ENCODE data around the gene PAN2. TPM values are rescaled to one million over a fixed set of nuclear protein-coding genes. Genes with fewer than 3 reads are reported as not detected.

PAN2 gene
- total RNA-seq, 1 experiment from 2014 or later, result 35.4 TPM

DNA sequence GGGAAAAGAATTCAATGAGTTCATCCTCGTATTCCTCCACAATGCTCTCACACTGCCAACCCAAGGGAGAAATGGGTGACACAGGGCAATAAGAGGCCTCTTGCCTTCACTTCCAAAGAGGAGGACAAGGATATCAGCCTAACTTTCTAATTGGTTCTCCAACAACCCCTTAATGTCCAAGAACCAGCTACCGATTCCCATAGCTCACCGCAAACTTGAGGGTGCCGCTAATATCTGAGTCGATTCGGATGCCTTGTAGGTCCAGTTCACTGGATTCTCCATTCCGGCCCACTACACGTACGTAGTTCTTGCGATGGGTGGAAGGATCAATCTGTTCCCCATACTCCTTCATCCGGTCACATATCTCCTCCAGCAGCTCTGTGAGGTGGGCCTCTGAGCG lies 22.8 kb downstream of the PAN2 start:
- H2AFZ ChIP-seq (ENCODE audit: low read length), result no peak overlapping the region
- H3K9me3 Mint-ChIP-seq, result no peaks in the 10 kb centered on the region
- no peak overlapping the region for H2BK12ac ChIP-seq (ENCODE audit: insufficient read length, low read depth, low read length)
- H4K91ac ChIP-seq (ENCODE audit: insufficient read length, low read depth, low read length), result no peak overlapping the region
- DNase-seq, result no peak
- H3K4me3 Mint-ChIP-seq, result no peak overlapping the region
- no peak overlapping the region for H3K18ac ChIP-seq (ENCODE audit: insufficient read length, low read depth, low read length)
- peaks cover 7% of the 10 kb centered on the region; the same call in 1 of the 2 replicates for H3K79me2 ChIP-seq (ENCODE audit: insufficient read depth, low read length)
- H3K14ac ChIP-seq (ENCODE audit: insufficient read depth, low read length), result no peak overlapping the region
- peaks cover 7% of the 10 kb centered on the region for H3K79me1 ChIP-seq (ENCODE audit: insufficient read depth, low read depth, low read length, poor library complexity, severe bottlenecking)
- H3K36me3 Mint-ChIP-seq (ENCODE audit: insufficient read depth in 1 of 3, low read depth in 3 of 3), result peaks cover 22 to 76% (median 39%) of the 10 kb centered on the region in 3 experiments; a peak in 6 of 7 replicates
- no peaks in the 10 kb centered on the region for H4K20me1 ChIP-seq (ENCODE audit: control insufficient read depth, insufficient read depth, insufficient read length)
- H2BK15ac ChIP-seq (ENCODE audit: low read depth, low read length), result no peak overlapping the region
- no peaks in the 10 kb centered on the region for H3K27me3 ChIP-seq (ENCODE audit: insufficient read depth, low read length)
- no peak overlapping the region for H2BK20ac ChIP-seq (ENCODE audit: low read depth, low read length, poor library complexity, severe bottlenecking)
- H3K23ac ChIP-seq (ENCODE audit: insufficient read length, low read depth, low read length), result no peak overlapping the region
- no peaks in the 10 kb centered on the region for H3K9me3 ChIP-seq (ENCODE audit: control insufficient read depth, low read depth, low read length)
- no peak overlapping the region for H3K4ac ChIP-seq (ENCODE audit: low read depth, low read length)
- peaks cover 6% of the 10 kb centered on the region for H3K23me2 ChIP-seq (ENCODE audit: insufficient read length, low read depth, low read length, poor library complexity, severe bottlenecking)
- TF ChIP-seq, protein P1, sequence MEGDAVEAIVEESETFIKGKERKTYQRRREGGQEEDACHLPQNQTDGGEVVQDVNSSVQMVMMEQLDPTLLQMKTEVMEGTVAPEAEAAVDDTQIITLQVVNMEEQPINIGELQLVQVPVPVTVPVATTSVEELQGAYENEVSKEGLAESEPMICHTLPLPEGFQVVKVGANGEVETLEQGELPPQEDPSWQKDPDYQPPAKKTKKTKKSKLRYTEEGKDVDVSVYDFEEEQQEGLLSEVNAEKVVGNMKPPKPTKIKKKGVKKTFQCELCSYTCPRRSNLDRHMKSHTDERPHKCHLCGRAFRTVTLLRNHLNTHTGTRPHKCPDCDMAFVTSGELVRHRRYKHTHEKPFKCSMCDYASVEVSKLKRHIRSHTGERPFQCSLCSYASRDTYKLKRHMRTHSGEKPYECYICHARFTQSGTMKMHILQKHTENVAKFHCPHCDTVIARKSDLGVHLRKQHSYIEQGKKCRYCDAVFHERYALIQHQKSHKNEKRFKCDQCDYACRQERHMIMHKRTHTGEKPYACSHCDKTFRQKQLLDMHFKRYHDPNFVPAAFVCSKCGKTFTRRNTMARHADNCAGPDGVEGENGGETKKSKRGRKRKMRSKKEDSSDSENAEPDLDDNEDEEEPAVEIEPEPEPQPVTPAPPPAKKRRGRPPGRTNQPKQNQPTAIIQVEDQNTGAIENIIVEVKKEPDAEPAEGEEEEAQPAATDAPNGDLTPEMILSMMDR (conservative IDR thresholded peaks at IDR 0.05), result no peak
- no peak overlapping the region for H3K9ac ChIP-seq (ENCODE audit: extremely low read depth, insufficient read length, low read length)
- H3K27me3 Mint-ChIP-seq (ENCODE audit: low read depth), result no peaks in the 10 kb centered on the region
- H2AK5ac ChIP-seq (ENCODE audit: insufficient read length, low read length), result no peak overlapping the region
- peak overlapping the region in 1 of 3 experiments; percentile 75; a peak in 2 of 7 replicates for H3K27ac Mint-ChIP-seq
- WGBS (ENCODE audit: extremely low coverage, insufficient read length, low lambda C conversion rate), result no CpG with 5 or more reads among the region's 12 CpGs
- no peak overlapping the region for H3T11ph ChIP-seq (ENCODE audit: low read length)
- H3K4me1 Mint-ChIP-seq, result peaks cover 5 to 9% of the 10 kb centered on the region in 2 experiments; a peak in 2 of 4 replicates
- no peak overlapping the region for H2BK5ac ChIP-seq (ENCODE audit: insufficient read length, low read length)
- H3K4me2 ChIP-seq (ENCODE audit: insufficient read depth, insufficient read length, low read length), result no peak overlapping the region
- H4K8ac ChIP-seq (replicated peaks; ENCODE audit: insufficient read length, low read depth, low read length), result no peak overlapping the region
- no peak overlapping the region for H3K56ac ChIP-seq (ENCODE audit: insufficient read length, low read depth, low read length)
- H3K4me1 ChIP-seq (ENCODE audit: insufficient read depth, low read length), result no peaks in the 10 kb centered on the region
- no peak overlapping the region for H4K5ac ChIP-seq (ENCODE audit: insufficient read length, low read depth, low read length)
- H3K27ac ChIP-seq (ENCODE audit: insufficient read length, low read depth, low read length), result no peak overlapping the region
- H2BK120ac ChIP-seq (ENCODE audit: low read depth, low read length, poor library complexity, severe bottlenecking), result no peak overlapping the region

Measured in H9 (cell line).